OCI-LY1 (cell line): ENCODE data around the gene TLE5.

Experiments
- CTCF ChIP-seq: fragments of 200-600 bp; sonication (generic), shearing (Covaris generic); IDR thresholded peaks from 2 replicates; pipeline ENCODE4 v1.5.1; 2017; ENCODE audit warnings: mild to moderate bottlenecking, antibody characterized with exemption, low read length, moderate library complexity, mixed read lengths
- EZH2 ChIP-seq: fragments of 200-600 bp; sonication (generic), shearing (Covaris generic); IDR thresholded peaks from 2 replicates; pipeline ENCODE4 v1.8.0; 2017; ENCODE audit warnings: borderline replicate concordance, mixed run types, mild to moderate bottlenecking, antibody characterized with exemption, low read length, moderate library complexity, mixed read lengths

DNA sequence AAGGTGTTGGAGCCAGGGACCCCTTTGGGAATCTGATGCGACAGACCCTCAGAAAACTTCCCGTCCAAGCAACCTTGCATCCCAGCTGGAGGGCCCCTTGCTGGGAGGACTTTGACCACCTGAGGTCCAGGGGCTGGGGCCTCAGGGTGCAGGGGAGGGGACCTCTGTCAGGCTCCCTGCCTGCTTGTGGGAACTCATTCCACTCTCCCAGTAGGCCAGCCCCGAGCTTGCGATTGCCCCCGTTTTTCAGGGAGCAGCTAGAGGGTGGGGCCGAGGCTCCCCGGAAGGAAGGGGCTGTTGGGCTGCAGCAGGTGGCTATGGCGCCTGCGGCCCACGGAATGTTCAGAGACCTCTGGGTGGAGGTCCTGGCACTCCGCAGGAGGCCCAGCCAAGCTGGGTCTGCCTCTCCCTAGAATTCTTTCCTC, 34.6 kb upstream of the TLE5 start:
- TF ChIP-seq CTCF = no peak
- no peak for TF ChIP-seq EZH2
